ENCODE results near the gene SLC6A8. TPM values are rescaled to one million over a fixed set of nuclear protein-coding genes. Genes with fewer than 3 reads are reported as not detected.

SLC6A8 gene
- total RNA-seq, 1 donor from 2014 or later: 229 TPM

DNA sequence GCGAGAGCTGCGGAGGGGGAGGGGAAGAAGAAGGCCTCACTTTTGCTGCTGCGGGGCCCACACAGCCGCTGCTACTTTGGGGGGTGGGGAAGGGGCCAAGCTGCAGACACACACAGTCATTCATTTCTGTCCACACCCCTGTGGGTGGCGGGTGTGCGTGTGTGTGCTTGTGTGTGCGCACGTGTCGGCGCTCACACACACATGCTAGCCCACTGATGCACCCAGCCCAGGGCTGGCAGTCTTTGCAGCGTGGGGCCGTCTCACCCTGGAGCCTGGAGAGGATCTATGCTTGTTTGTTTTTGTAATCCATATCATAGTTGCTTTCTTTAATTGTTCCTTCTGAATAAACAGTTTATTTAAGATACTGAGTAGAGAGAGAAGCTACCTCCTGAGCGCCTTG, 36.8 kb upstream of the SLC6A8 start:
- H3K9me3 ChIP-seq (replicated peaks): no peaks in the 10 kb centered on the region
- H3K27ac ChIP-seq (replicated peaks): no peak overlapping the region
- peaks cover 35% of the 10 kb centered on the region for H3K27me3 ChIP-seq (ENCODE audit: low read depth)
- TF ChIP-seq, protein P1, sequence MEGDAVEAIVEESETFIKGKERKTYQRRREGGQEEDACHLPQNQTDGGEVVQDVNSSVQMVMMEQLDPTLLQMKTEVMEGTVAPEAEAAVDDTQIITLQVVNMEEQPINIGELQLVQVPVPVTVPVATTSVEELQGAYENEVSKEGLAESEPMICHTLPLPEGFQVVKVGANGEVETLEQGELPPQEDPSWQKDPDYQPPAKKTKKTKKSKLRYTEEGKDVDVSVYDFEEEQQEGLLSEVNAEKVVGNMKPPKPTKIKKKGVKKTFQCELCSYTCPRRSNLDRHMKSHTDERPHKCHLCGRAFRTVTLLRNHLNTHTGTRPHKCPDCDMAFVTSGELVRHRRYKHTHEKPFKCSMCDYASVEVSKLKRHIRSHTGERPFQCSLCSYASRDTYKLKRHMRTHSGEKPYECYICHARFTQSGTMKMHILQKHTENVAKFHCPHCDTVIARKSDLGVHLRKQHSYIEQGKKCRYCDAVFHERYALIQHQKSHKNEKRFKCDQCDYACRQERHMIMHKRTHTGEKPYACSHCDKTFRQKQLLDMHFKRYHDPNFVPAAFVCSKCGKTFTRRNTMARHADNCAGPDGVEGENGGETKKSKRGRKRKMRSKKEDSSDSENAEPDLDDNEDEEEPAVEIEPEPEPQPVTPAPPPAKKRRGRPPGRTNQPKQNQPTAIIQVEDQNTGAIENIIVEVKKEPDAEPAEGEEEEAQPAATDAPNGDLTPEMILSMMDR (IDR thresholded peaks at IDR 0.05; ENCODE audit: borderline replicate concordance): no peak
- no peak for DNase-seq
- H3K36me3 ChIP-seq: no peaks in the 10 kb centered on the region
- no peaks in the 10 kb centered on the region for H3K4me1 ChIP-seq
- intact Hi-C loops (cut with micrococcal nuclease): no loop called here
- H3K4me3 ChIP-seq: no peak overlapping the region

GRCh38 chrX:153651540-153652079, 36.1 kb upstream of the SLC6A8 start:
- TF ChIP-seq, protein P1 (IDR thresholded peaks at IDR 0.05; ENCODE audit: borderline replicate concordance): peak; percentile 18

GRCh38 chrX:153653556-153653955, 34.2 kb upstream of the SLC6A8 start:
- no peaks in the 10 kb centered on the region for H3K4me1 ChIP-seq
- H3K4me3 ChIP-seq: no peak overlapping the region
- no peak for DNase-seq
- intact Hi-C loops (cut with micrococcal nuclease): no loop called here
- H3K27me3 ChIP-seq (ENCODE audit: low read depth): peaks cover 9% of the 10 kb centered on the region
- no peaks in the 10 kb centered on the region for H3K36me3 ChIP-seq
- H3K9me3 ChIP-seq (replicated peaks): no peaks in the 10 kb centered on the region
- TF ChIP-seq, protein P1 (IDR thresholded peaks at IDR 0.05; ENCODE audit: borderline replicate concordance): no peak
- no peak overlapping the region for H3K27ac ChIP-seq (replicated peaks)

More at GRCh38 chrX:153651540-153652079, 36.1 kb upstream of the SLC6A8 start:
- intact Hi-C loops (cut with micrococcal nuclease): no loop called here
- no peak for DNase-seq
- H3K27ac ChIP-seq (replicated peaks): no peak overlapping the region
- H3K27me3 ChIP-seq (ENCODE audit: low read depth): peaks cover 28% of the 10 kb centered on the region
- H3K36me3 ChIP-seq: no peaks in the 10 kb centered on the region
- no peaks in the 10 kb centered on the region for H3K4me1 ChIP-seq
- H3K9me3 ChIP-seq (replicated peaks): no peaks in the 10 kb centered on the region
- no peak overlapping the region for H3K4me3 ChIP-seq

DNA sequence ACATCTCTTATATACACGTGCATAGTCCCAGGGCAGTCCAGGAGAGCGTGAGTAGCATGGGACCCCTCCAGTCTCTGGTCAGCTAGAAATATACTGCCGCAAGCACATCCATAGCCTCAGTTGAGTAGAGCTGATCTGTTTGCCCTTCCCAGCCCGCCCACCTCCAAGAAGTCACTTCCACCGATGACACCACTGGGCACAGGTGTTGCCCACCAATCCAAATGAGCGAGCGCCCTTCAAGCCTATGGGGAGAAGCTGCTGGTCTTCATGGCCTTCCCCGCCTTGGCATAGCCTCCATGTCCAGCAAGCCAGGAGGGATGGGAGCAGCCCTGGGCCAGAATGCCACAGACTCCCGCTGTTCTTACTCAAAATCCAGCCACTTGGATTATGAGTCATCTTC, 30.6 kb upstream of the SLC6A8 start:
- Histone ChIP-seq H3K4me1 (no peaks in the 10 kb centered on the region), H3K27ac (replicated peaks) (no peak overlapping the region), H3K27me3 (ENCODE audit: low read depth) (peaks cover 11% of the 10 kb centered on the region), H3K9me3 (replicated peaks) (no peaks in the 10 kb centered on the region), H3K4me3 (no peak overlapping the region), H3K36me3 (no peaks in the 10 kb centered on the region)
- no peak for DNase-seq
- TF ChIP-seq, protein P1 (IDR thresholded peaks at IDR 0.05; ENCODE audit: borderline replicate concordance): no peak
- intact Hi-C loops (cut with micrococcal nuclease): no loop called here

- H3K27me3 ChIP-seq (ENCODE audit: low read depth): peaks cover 28% of the 10 kb centered on the region
- intact Hi-C loops (cut with micrococcal nuclease): no loop called here
- no peak overlapping the region for H3K4me3 ChIP-seq
- TF ChIP-seq, protein P1 (IDR thresholded peaks at IDR 0.05; ENCODE audit: borderline replicate concordance): no peak
- no peak for DNase-seq
- H3K27ac ChIP-seq (replicated peaks): no peak overlapping the region
- no peaks in the 10 kb centered on the region for H3K4me1 ChIP-seq
- no peaks in the 10 kb centered on the region for H3K36me3 ChIP-seq
- no peaks in the 10 kb centered on the region for H3K9me3 ChIP-seq (replicated peaks)
Observed at GRCh38 chrX:153659268-153659667, 28.5 kb upstream of the SLC6A8 start.

Measured in left ventricle myocardium inferior (tissue), 1 donor.